GM23248 (cell line): ENCODE results near the gene PRDM7.
"Not testable (repeated sequence)": the region's sequence is repeated elsewhere in the genome, so short reads cannot be mapped to it uniquely, and the experiment has no call there.

Experiments used
- EZH2 ChIP-seq: fragments of 200-600 bp; sonication (generic); IDR thresholded peaks from 2 replicates; pipeline ENCODE4 v1.6.1; 2018; ENCODE audit warnings: antibody characterized with exemption, mild to moderate bottlenecking; ENCODE audit not compliant: insufficient read depth, poor library complexity, severe bottlenecking
- EZH2phosphoT487 ChIP-seq: fragments of 200-600 bp; sonication (generic); IDR thresholded peaks from 2 replicates; pipeline ENCODE4 v1.6.1; 2018; ENCODE audit warnings: antibody characterized with exemption, moderate library complexity, mild to moderate bottlenecking, low read depth; ENCODE audit not compliant: insufficient read depth

DNA sequence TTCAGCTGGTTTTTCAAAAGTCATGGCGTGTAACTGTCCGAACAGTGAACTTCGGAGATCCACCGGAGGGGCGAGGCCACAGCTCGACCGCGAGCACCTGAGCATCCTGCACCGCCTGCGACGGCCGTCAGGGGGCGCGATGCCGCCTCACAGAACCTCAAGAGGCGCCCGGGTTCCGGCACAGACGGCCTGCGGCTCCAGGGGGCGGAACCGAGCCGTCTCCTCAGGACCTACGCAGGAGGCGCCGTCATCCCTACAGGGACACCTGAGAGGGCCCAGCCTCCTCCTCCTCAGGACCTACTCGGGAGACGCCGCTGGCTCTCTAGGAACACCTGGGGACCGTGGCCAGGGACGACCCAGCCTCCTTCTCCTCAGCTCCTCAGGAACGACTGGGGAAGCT, 29.1 kb upstream of the PRDM7 start:
- not testable (repeated sequence) for TF ChIP-seq EZH2, EZH2phosphoT487
